DOHH2 (cell line): ENCODE measurements around the gene PITX3.

ENCODE experiments used
- H3F3A ChIP-seq: fragments of 200-600 bp; sonication (generic), shearing (Covaris generic); 2 replicates; pipeline ENCODE4 v1.6.0; 2016; ENCODE audit warnings: antibody characterized with exemption, mild to moderate bottlenecking; ENCODE audit not compliant: control insufficient read depth, insufficient read depth
- H3K27ac ChIP-seq: fragments of 200-600 bp; sonication (generic); 2 replicates; pipeline ENCODE4 v1.5.1; 2014; ENCODE audit warnings: low read depth, mild to moderate bottlenecking, low read length, moderate library complexity
- H3K27me3 ChIP-seq: fragments of 200-600 bp; sonication (generic); 2 replicates; pipeline ENCODE4 v1.6.1; 2014; ENCODE audit warnings: mild to moderate bottlenecking, low read length, mixed read lengths; ENCODE audit not compliant: control insufficient read depth
- H3K36me3 ChIP-seq: fragments of 200-600 bp; sonication (generic); 2 replicates; pipeline ENCODE4 v1.6.1; 2014; ENCODE audit warnings: mild to moderate bottlenecking, low read length, moderate library complexity, mixed read lengths; ENCODE audit not compliant: control insufficient read depth
- H3K4me1 ChIP-seq: fragments of 200-600 bp; sonication (generic); 2 replicates; pipeline ENCODE4 v1.6.1; 2014; ENCODE audit warnings: mild to moderate bottlenecking, low read length, mixed read lengths; ENCODE audit not compliant: control insufficient read depth
- H3K4me2 ChIP-seq: fragments of 200-600 bp; sonication (generic); 2 replicates; pipeline ENCODE4 v1.6.0; 2014; ENCODE audit warnings: mild to moderate bottlenecking, low read length, moderate library complexity
- H3K4me3 ChIP-seq: fragments of 200-600 bp; sonication (generic); 2 replicates; pipeline ENCODE4 v1.5.1; 2014; ENCODE audit warnings: mild to moderate bottlenecking, low read length, mixed read lengths
- H3K79me2 ChIP-seq: fragments of 200-600 bp; sonication (generic); 2 replicates; pipeline ENCODE4 v1.6.1; 2014; ENCODE audit warnings: mild to moderate bottlenecking, low read length, mixed read lengths; ENCODE audit not compliant: control insufficient read depth
- H3K9me2 ChIP-seq: fragments of 200-600 bp; sonication (generic); replicated peaks from 2 replicates; pipeline ENCODE4 v1.6.1; 2014; ENCODE audit warnings: mild to moderate bottlenecking, low read length, mixed read lengths; ENCODE audit not compliant: control insufficient read depth
- H3K9me3 ChIP-seq: fragments of 200-600 bp; sonication (generic); 2 replicates; pipeline ENCODE4 v1.6.1; 2014; ENCODE audit warnings: antibody characterized with exemption, low read length, mixed read lengths; ENCODE audit not compliant: control insufficient read depth, insufficient read depth
- H4K20me1 ChIP-seq: fragments of 200-600 bp; sonication (generic); 2 replicates; pipeline ENCODE4 v1.6.0; 2014; ENCODE audit warnings: low read depth, mild to moderate bottlenecking, antibody characterized with exemption, low read length, moderate library complexity; ENCODE audit not compliant: control insufficient read depth, insufficient read depth
- CTCF ChIP-seq: fragments of 200-600 bp; sonication (generic); IDR thresholded peaks from one replicate; pipeline ENCODE4 v1.5.1; 2014; ENCODE audit warnings: antibody characterized with exemption, mild to moderate bottlenecking, low read depth, low read length; ENCODE audit not compliant: poor library complexity, severe bottlenecking
- EZH2phosphoT487 ChIP-seq: fragments of 200-600 bp; sonication (generic); IDR thresholded peaks from 2 replicates; pipeline ENCODE4 v1.6.1; 2017; ENCODE audit warnings: borderline replicate concordance, mild to moderate bottlenecking, antibody characterized with exemption, low read length, moderate library complexity, mixed read lengths

PITX3 gene

DNA sequence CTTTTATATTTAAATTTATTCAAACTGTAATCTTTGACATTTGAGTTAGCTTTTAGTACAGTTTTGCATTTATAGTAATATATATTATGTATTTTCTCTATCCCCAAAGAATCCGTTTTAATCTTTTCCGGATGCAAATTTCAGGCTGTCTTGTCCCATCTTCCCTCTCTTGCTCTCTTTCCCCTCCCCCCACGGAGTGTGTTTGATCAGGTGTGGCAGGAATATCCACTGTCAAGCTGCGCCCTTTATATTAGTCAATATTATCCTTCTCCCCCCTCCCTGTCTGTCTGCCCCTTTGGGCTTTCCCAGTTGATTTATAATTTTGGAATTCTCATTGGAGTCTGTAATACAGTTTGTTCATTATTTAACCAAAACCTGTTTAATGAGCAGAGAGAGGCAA is 23.1 kb upstream of the PITX3 start:
- Histone ChIP-seq H3K27me3 (no peaks in the 10 kb centered on the region), H3K4me2 (no peak overlapping the region), H3K27ac (no peak overlapping the region), H3F3A (0 out of 2 replicates have a peak, but pooled peaks cover 2% of the 10 kb centered on the region), H3K36me3 (peaks cover 42% of the 10 kb centered on the region), H3K9me2 (no peaks in the 10 kb centered on the region), H3K79me2 (peaks cover 14% of the 10 kb centered on the region; the same call in 1 of the 2 replicates), H3K9me3 (no peaks in the 10 kb centered on the region), H4K20me1 (0 out of 2 replicates have a peak, but pooled peaks cover 2% of the 10 kb centered on the region), H3K4me3 (no peak overlapping the region), H3K4me1 (no peaks in the 10 kb centered on the region)
- no peak for TF ChIP-seq EZH2phosphoT487
- TF ChIP-seq CTCF, result no peak

GRCh38 chr10:102262744-102263370 is 21.5 kb upstream of the PITX3 start:
- no peaks in the 10 kb centered on the region for H3K27me3 ChIP-seq
- H3K79me2 ChIP-seq, result peaks cover 12% of the 10 kb centered on the region
- 0 out of 2 replicates have a peak, but pooled peaks cover 2% of the 10 kb centered on the region for H3F3A ChIP-seq
- H3K4me3 ChIP-seq, result no peak overlapping the region
- H3K27ac ChIP-seq, result no peak overlapping the region
- no peak overlapping the region for H3K4me2 ChIP-seq
- H3K4me1 ChIP-seq, result no peaks in the 10 kb centered on the region
- H3K9me3 ChIP-seq, result no peaks in the 10 kb centered on the region
- TF ChIP-seq CTCF (no peak), EZH2phosphoT487 (no peak)
- no peaks in the 10 kb centered on the region for H3K9me2 ChIP-seq
- H3K36me3 ChIP-seq, result peaks cover 46% of the 10 kb centered on the region
- 0 out of 2 replicates have a peak, but pooled peaks cover 2% of the 10 kb centered on the region for H4K20me1 ChIP-seq

DNA sequence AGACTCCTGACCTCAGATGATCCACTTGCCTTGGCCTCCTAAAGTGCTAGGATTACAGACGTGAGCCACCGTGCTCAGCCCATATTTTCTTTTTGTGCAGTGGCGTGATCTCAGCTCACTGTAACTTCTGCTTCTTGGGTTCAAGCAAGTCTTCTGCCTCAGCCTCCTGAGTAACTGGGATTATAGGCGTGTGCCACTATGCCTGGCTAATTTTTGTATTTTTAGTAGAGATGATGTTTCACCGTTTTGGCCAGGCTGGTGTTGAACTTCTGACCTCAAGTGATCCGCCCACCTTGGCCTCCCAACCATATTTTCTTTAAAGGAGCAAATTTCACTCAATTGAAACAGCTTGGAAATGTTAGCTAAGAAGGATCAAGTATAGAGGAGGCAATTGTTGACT is 20.5 kb upstream of the PITX3 start:
- H3F3A ChIP-seq, result 0 out of 2 replicates have a peak, but pooled peaks cover 2% of the 10 kb centered on the region
- H3K9me3 ChIP-seq, result no peaks in the 10 kb centered on the region
- peaks cover 43% of the 10 kb centered on the region for H3K36me3 ChIP-seq
- H3K4me1 ChIP-seq, result no peaks in the 10 kb centered on the region
- no peak for TF ChIP-seq CTCF
- TF ChIP-seq EZH2phosphoT487, result no peak
- no peak overlapping the region for H3K27ac ChIP-seq
- H4K20me1 ChIP-seq, result 0 out of 2 replicates have a peak, but pooled peaks cover 2% of the 10 kb centered on the region
- H3K27me3 ChIP-seq, result no peaks in the 10 kb centered on the region
- no peak overlapping the region for H3K4me2 ChIP-seq
- no peaks in the 10 kb centered on the region for H3K9me2 ChIP-seq
- no peak overlapping the region for H3K4me3 ChIP-seq
- H3K79me2 ChIP-seq, result peaks cover 22% of the 10 kb centered on the region
